Urinary bladder (tissue), 4 donors: ENCODE results near the gene PPIL1. TPM values are rescaled to one million over a fixed set of nuclear protein-coding genes. Genes with fewer than 3 reads are reported as not detected.

Experiments used
- DNase-seq: peaks from one replicate; pipeline ENCODE4 v3.0.0-alpha.2; 2015; ENCODE audit errors: extremely low spot score
- H3K27ac ChIP-seq: one replicate; pipeline ENCODE4 v1.5.1; 2013; ENCODE audit warnings: low read depth, mild to moderate bottlenecking, moderate library complexity
- H3K36me3 ChIP-seq: one replicate; pipeline ENCODE4 v1.6.1; 2013; ENCODE audit warnings: mild to moderate bottlenecking, moderate library complexity; ENCODE audit not compliant: insufficient read depth
- H3K4me1 ChIP-seq: one replicate; pipeline ENCODE4 v1.6.1; 2013; ENCODE audit warnings: mild to moderate bottlenecking, moderate library complexity; ENCODE audit not compliant: insufficient read depth
- H3K4me3 ChIP-seq: one replicate; pipeline ENCODE4 v1.5.1; 2013; ENCODE audit warnings: low read depth, low read length
- WGBS: extraction: QIAGEN DNeasy Blood & Tissue Kit; methylation state at CpG from one replicate; pipeline ENCODE4 v1.1.7; 2013; 5-methylcytosine and 5-hydroxymethylcytosine counted together
- polyA plus RNA-seq: library from polyadenylated mRNA; stranded (reverse); fragments of 200-250 nt; gene quantifications from one replicate; pipeline ENCODE4 v1.2.3, GENCODE V29; 2013
- total RNA-seq: library from RNA; depleted of rRNA; stranded (reverse); fragments of >200 nt; gene quantifications from one replicate; pipeline ENCODE4 v1.2.3, GENCODE V29; 2014
- donor health status: healthy with polysubstance abuse.
- donor health status: healthy.

The PPIL1 gene
- total and polyA plus RNA-seq, 2 donors, result 17.7 to 29.3 TPM

GRCh38 chr6:36884610-36885009, 10.0 kb upstream of the PPIL1 start:
- Histone ChIP-seq H3K36me3 (no peaks in the 10 kb centered on the region), H3K4me3 (no peak overlapping the region), H3K27ac (no peak overlapping the region), H3K4me1 (no peaks in the 10 kb centered on the region)
- DNase-seq, result no peak
- WGBS, result 96% methylated on average over 3 of the region's 3 CpGs

- Histone ChIP-seq H3K4me1 (peaks cover 2% of the 10 kb centered on the region), H3K36me3 (no peaks in the 10 kb centered on the region), H3K4me3 (peak overlapping the region; percentile 82), H3K27ac (no peak overlapping the region)
- 28% methylated on average over 6 of the region's 6 CpGs for WGBS
- DNase-seq, result no peak
Measured at GRCh38 chr6:36875250-36875633, 639 bp upstream of the PPIL1 start.

GRCh38 chr6:36873612-36874442, 776 bp downstream of the PPIL1 start:
- Histone ChIP-seq H3K36me3 (no peaks in the 10 kb centered on the region), H3K4me3 (peak overlapping the region; percentile 82), H3K27ac (peak overlapping the region; percentile 93), H3K4me1 (peaks cover 2% of the 10 kb centered on the region)
- no peak for DNase-seq
- WGBS, result 9% methylated on average over 11 of the region's 11 CpGs

GRCh38 chr6:36873115-36873514, 1.5 kb downstream of the PPIL1 start:
- no peak overlapping the region for H3K27ac ChIP-seq
- no peak overlapping the region for H3K4me3 ChIP-seq
- peaks cover 2% of the 10 kb centered on the region for H3K4me1 ChIP-seq
- no peaks in the 10 kb centered on the region for H3K36me3 ChIP-seq
- no peak for DNase-seq
- WGBS, result 88% methylated on average over 1 of the region's 1 CpG

- Histone ChIP-seq H3K4me3 (no peak overlapping the region), H3K27ac (no peak overlapping the region), H3K4me1 (peaks cover 2% of the 10 kb centered on the region), H3K36me3 (no peaks in the 10 kb centered on the region)
- DNase-seq, result no peak
- WGBS, result 84% methylated on average over 3 of the region's 3 CpGs
Measured at GRCh38 chr6:36871686-36872085, 2.9 kb downstream of the PPIL1 start.

- DNase-seq, result no peak
- H3K36me3 ChIP-seq, result no peaks in the 10 kb centered on the region
- WGBS, result 70% methylated on average over 4 of the region's 4 CpGs
- H3K27ac ChIP-seq, result no peak overlapping the region
- H3K4me1 ChIP-seq, result no peaks in the 10 kb centered on the region
- no peak overlapping the region for H3K4me3 ChIP-seq
Measured at GRCh38 chr6:36867471-36868224, 7.0 kb downstream of the PPIL1 start.

GRCh38 chr6:36865835-36866234, 8.8 kb downstream of the PPIL1 start:
- H3K36me3 ChIP-seq, result no peaks in the 10 kb centered on the region
- H3K4me3 ChIP-seq, result no peak overlapping the region
- no peaks in the 10 kb centered on the region for H3K4me1 ChIP-seq
- no peak for DNase-seq
- 75% methylated on average over 2 of the region's 2 CpGs for WGBS
- H3K27ac ChIP-seq, result no peak overlapping the region

GRCh38 chr6:36863670-36864540, 10.7 kb downstream of the PPIL1 start:
- H3K4me3 ChIP-seq, result no peak overlapping the region
- no peak overlapping the region for H3K27ac ChIP-seq
- 91% methylated on average over 12 of the region's 12 CpGs for WGBS
- H3K4me1 ChIP-seq, result no peaks in the 10 kb centered on the region
- no peaks in the 10 kb centered on the region for H3K36me3 ChIP-seq
- DNase-seq, result no peak

GRCh38 chr6:36862848-36863382, 11.7 kb downstream of the PPIL1 start:
- H3K27ac ChIP-seq, result no peak overlapping the region
- DNase-seq, result no peak
- H3K36me3 ChIP-seq, result no peaks in the 10 kb centered on the region
- H3K4me1 ChIP-seq, result no peaks in the 10 kb centered on the region
- whole genome bisulfite sequencing, result 85% methylated on average over 4 of the region's 4 CpGs
- H3K4me3 ChIP-seq, result no peak overlapping the region

- H3K4me3 ChIP-seq, result no peak overlapping the region
- no peak for DNase-seq
- no peaks in the 10 kb centered on the region for H3K36me3 ChIP-seq
- 85% methylated on average over 8 of the region's 8 CpGs for WGBS
- H3K4me1 ChIP-seq, result no peaks in the 10 kb centered on the region
- H3K27ac ChIP-seq, result no peak overlapping the region
Measured at GRCh38 chr6:36862164-36862847, 12.3 kb downstream of the PPIL1 start.

GRCh38 chr6:36860126-36860525, 14.5 kb downstream of the PPIL1 start:
- H3K4me1 ChIP-seq, result no peaks in the 10 kb centered on the region
- no peaks in the 10 kb centered on the region for H3K36me3 ChIP-seq
- H3K4me3 ChIP-seq, result no peak overlapping the region
- DNase-seq, result no peak
- WGBS, result 94% methylated on average over 7 of the region's 7 CpGs
- no peak overlapping the region for H3K27ac ChIP-seq

GRCh38 chr6:36858407-36858981, 16.1 kb downstream of the PPIL1 start:
- 55% methylated on average over 6 of the region's 6 CpGs for WGBS
- H3K4me3 ChIP-seq, result no peak overlapping the region

More at GRCh38 chr6:36858407-36858981, 16.1 kb downstream of the PPIL1 start:
- DNase-seq, result no peak
- Histone ChIP-seq H3K4me1 (no peaks in the 10 kb centered on the region), H3K27ac (peak overlapping the region; percentile 11), H3K36me3 (no peaks in the 10 kb centered on the region)
